Measurements from ENCODE around the gene SLC44A2. TPM values are rescaled to one million over a fixed set of nuclear protein-coding genes. Genes with fewer than 3 reads are reported as not detected.

The SLC44A2 gene
- total RNA-seq, 2 experiments from 2014 or later: 151 to 168 TPM

GRCh38 chr19:10625762-10626138, 397 bp downstream of the SLC44A2 start:
- intact Hi-C loops (cut with DNase I, micrococcal nuclease): no loop called here
- DNase-seq (no peak), ATAC-seq (ENCODE audit: poor library complexity) (no peak)
- Histone ChIP-seq H3K36me3 (ENCODE audit: insufficient read depth, low read length) (peaks cover 36% of the 10 kb centered on the region), H3K4me1 (ENCODE audit: insufficient read depth, low read length) (peaks cover 36% of the 10 kb centered on the region), H3K4me3 (ENCODE audit: low read length) (no peak overlapping the region), H3K9me3 (ENCODE audit: control insufficient read depth in 1 of 2, insufficient read depth in 1 of 2, low read length in 2 of 2) (no peaks in the 10 kb centered on the region), H3K27ac (ENCODE audit: low read depth in 1 of 2, low read length in 2 of 2) (peak overlapping the region in 1 of 2 donors; percentile 50), H3K27me3 (ENCODE audit: control insufficient read depth in 1 of 2, insufficient read depth in 2 of 2, low read length in 2 of 2) (no peaks in the 10 kb centered on the region)
- ChIA-PET CTCF (no interaction called here), POLR2A (interaction anchor here (3.0 kb wide), 1 partner anchor 22 kb away, joined by 8 read pairs; no protein-coding TSS in a partner anchor)
- peaks cover 30% of the 10 kb centered on the region for H3K4me1 Mint-ChIP-seq (ENCODE audit: low read depth)
- peak overlapping the region; percentile 69 for H3K27ac Mint-ChIP-seq
- no peaks in the 10 kb centered on the region for H3K9me3 Mint-ChIP-seq
- H3K36me3 Mint-ChIP-seq (ENCODE audit: low read depth): peaks cover 55% of the 10 kb centered on the region
- H3K4me3 Mint-ChIP-seq: no peak overlapping the region
- no peaks in the 10 kb centered on the region for H3K27me3 Mint-ChIP-seq
- TF ChIP-seq CTCF (IDR thresholded peaks at IDR 0.05): no peak

- DNase-seq (no peak), ATAC-seq (ENCODE audit: poor library complexity) (no peak)
- no peaks in the 10 kb centered on the region for H3K27me3 Mint-ChIP-seq
- POLR2A ChIA-PET: interaction anchor here (0.7 kb wide), 1 partner anchor 50 kb away, joined by 3 read pairs; no protein-coding TSS in a partner anchor
- H3K27ac Mint-ChIP-seq: no peak overlapping the region
- CTCF ChIA-PET: no interaction called here
- no peak for TF ChIP-seq CTCF (IDR thresholded peaks at IDR 0.05)
- no peaks in the 10 kb centered on the region for H3K27me3 ChIP-seq (ENCODE audit: control insufficient read depth in 1 of 2, insufficient read depth in 2 of 2, low read length in 2 of 2)
- H3K9me3 Mint-ChIP-seq: no peaks in the 10 kb centered on the region
- H3K4me1 Mint-ChIP-seq (ENCODE audit: low read depth): no peaks in the 10 kb centered on the region
- H3K4me3 ChIP-seq (ENCODE audit: low read length): no peak overlapping the region
- H3K27ac ChIP-seq (ENCODE audit: low read depth in 1 of 2, low read length in 2 of 2): no peak overlapping the region
- H3K36me3 Mint-ChIP-seq (ENCODE audit: low read depth): peaks cover 81% of the 10 kb centered on the region
- no peak overlapping the region for H3K4me3 Mint-ChIP-seq
- intact Hi-C loops (cut with DNase I, micrococcal nuclease): no loop called here
- H3K4me1 ChIP-seq (ENCODE audit: insufficient read depth, low read length): no peaks in the 10 kb centered on the region
- no peaks in the 10 kb centered on the region for H3K9me3 ChIP-seq (ENCODE audit: control insufficient read depth in 1 of 2, insufficient read depth in 1 of 2, low read length in 2 of 2)
- peaks cover 71% of the 10 kb centered on the region for H3K36me3 ChIP-seq (ENCODE audit: insufficient read depth, low read length)
Observed at GRCh38 chr19:10631874-10632273, 6.5 kb downstream of the SLC44A2 start.

GRCh38 chr19:10634430-10634829, 9.1 kb downstream of the SLC44A2 start:
- H3K27ac Mint-ChIP-seq: no peak overlapping the region
- no peak overlapping the region for H3K4me3 Mint-ChIP-seq
- intact Hi-C loops (cut with DNase I, micrococcal nuclease): no loop called here
- peaks cover 86% of the 10 kb centered on the region for H3K36me3 Mint-ChIP-seq (ENCODE audit: low read depth)
- no peak for DNase-seq
- no peak overlapping the region for H3K27ac ChIP-seq (ENCODE audit: low read depth in 1 of 2, low read length in 2 of 2)
- H3K27me3 ChIP-seq (ENCODE audit: control insufficient read depth in 1 of 2, insufficient read depth in 2 of 2, low read length in 2 of 2): no peaks in the 10 kb centered on the region
- POLR2A ChIA-PET: interaction anchor here (1.1 to 1.3 kb wide), 2 partner anchors 10 to 31 kb away, joined by 4 to 5 read pairs; no protein-coding TSS in a partner anchor
- ATAC-seq (ENCODE audit: poor library complexity): no peak
- no peaks in the 10 kb centered on the region for H3K4me1 Mint-ChIP-seq (ENCODE audit: low read depth)
- H3K36me3 ChIP-seq (ENCODE audit: insufficient read depth, low read length): peaks cover 77% of the 10 kb centered on the region
- no peaks in the 10 kb centered on the region for H3K9me3 Mint-ChIP-seq
- H3K9me3 ChIP-seq (ENCODE audit: control insufficient read depth in 1 of 2, insufficient read depth in 1 of 2, low read length in 2 of 2): no peaks in the 10 kb centered on the region
- CTCF ChIA-PET: interaction anchor here (1.0 to 2.4 kb wide), 2 partner anchors 54 to 65 kb away, joined by 3 to 10 read pairs; no protein-coding TSS in a partner anchor
- no peaks in the 10 kb centered on the region for H3K27me3 Mint-ChIP-seq
- H3K4me3 ChIP-seq (ENCODE audit: low read length): no peak overlapping the region
- H3K4me1 ChIP-seq (ENCODE audit: insufficient read depth, low read length): no peaks in the 10 kb centered on the region
- no peak for TF ChIP-seq CTCF (IDR thresholded peaks at IDR 0.05)

Measured in CD4-positive, alpha-beta T cell (primary cell).